Central memory CD8-positive, alpha-beta T cell (primary cell): ENCODE results near the gene CAV1.

Experiments used
- ATAC-seq: fragments of 150-1000 bp; cut with Tn5 transposase; replicated peaks from 2 replicates; pipeline ENCODE4 v1.10.0; 2022; ENCODE audit warnings: mild to moderate bottlenecking, moderate FRiP score, moderate number of reproducible peaks; ENCODE audit not compliant: poor library complexity, severe bottlenecking; ENCODE audit errors: extremely low read depth
- DNase-seq, 2 donors: peaks; one replicate each; pipeline ENCODE4 v3.0.0; 2021; ENCODE audit warnings: low spot score in 2 of 2
- H3K27ac Mint-ChIP-seq: one replicate; pipeline ENCODE4 v1.8.0; 2022; ENCODE audit warnings: low read depth, mild to moderate bottlenecking, moderate library complexity, mixed read lengths
- H3K27me3 Mint-ChIP-seq: one replicate; pipeline ENCODE4 v1.8.0; 2022; ENCODE audit warnings: mixed read lengths
- H3K36me3 Mint-ChIP-seq: one replicate; pipeline ENCODE4 v1.8.0; 2022; ENCODE audit warnings: mild to moderate bottlenecking, moderate library complexity, mixed read lengths; ENCODE audit not compliant: insufficient read depth
- H3K4me1 Mint-ChIP-seq: one replicate; pipeline ENCODE4 v1.8.0; 2022; ENCODE audit warnings: mixed read lengths
- H3K4me3 Mint-ChIP-seq: one replicate; pipeline ENCODE4 v1.8.0; 2022; ENCODE audit warnings: mild to moderate bottlenecking, moderate library complexity, mixed read lengths
- H3K9me3 Mint-ChIP-seq: one replicate; pipeline ENCODE4 v1.8.0; 2022; ENCODE audit warnings: mixed read lengths

CAV1 gene

DNA sequence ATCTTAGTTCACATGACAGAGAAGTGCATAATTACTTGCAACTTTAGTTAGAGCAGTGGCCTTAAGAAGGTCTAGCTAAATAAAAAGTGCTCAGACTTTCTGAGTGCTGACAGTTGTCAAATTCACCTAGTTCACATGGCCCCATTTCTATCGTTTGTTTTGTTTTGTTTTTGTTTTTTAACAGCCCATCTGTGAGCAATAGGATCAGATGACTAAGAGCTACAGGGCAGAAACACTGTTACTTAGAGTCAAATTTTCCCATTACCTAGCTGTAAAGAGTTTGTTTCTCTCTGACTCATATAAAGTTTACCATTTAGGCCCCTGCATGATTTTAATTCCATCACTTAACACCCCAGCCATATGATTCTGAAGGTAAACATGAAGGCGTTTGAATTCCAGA lies 18.8 kb downstream of the CAV1 start:
- peaks cover 21% of the 10 kb centered on the region for H3K27me3 Mint-ChIP-seq
- DNase-seq, result no peak
- no peaks in the 10 kb centered on the region for H3K4me1 Mint-ChIP-seq
- ATAC-seq, result no peak
- no peaks in the 10 kb centered on the region for H3K9me3 Mint-ChIP-seq
- H3K4me3 Mint-ChIP-seq, result no peak overlapping the region
- H3K27ac Mint-ChIP-seq, result no peak overlapping the region
- H3K36me3 Mint-ChIP-seq, result no peaks in the 10 kb centered on the region

DNA sequence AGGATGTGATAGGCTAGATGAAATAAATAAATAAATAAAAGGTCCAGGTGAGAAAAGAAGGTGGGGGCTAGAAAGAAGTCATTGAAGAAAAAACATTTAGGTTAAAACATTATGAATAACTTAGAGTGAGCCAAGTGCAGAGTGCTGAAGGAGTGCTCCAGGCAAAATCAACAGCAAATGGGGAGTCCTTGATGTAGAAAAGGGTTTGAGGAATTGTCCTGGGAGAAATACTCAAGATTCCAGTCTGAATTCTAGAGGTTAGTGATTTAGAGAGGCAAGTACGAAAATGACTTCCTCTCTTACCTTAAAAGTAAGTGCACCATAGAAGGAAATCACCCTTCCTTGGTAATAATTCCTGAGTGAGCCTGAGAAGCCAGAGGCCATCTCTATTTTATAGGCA lies 19.7 kb downstream of the CAV1 start:
- DNase-seq (no peak), ATAC-seq (no peak)
- Mint-ChIP-seq H3K27me3 (peaks cover 12% of the 10 kb centered on the region), H3K4me3 (no peak overlapping the region), H3K9me3 (no peaks in the 10 kb centered on the region), H3K36me3 (no peaks in the 10 kb centered on the region), H3K27ac (no peak overlapping the region), H3K4me1 (no peaks in the 10 kb centered on the region)

DNA sequence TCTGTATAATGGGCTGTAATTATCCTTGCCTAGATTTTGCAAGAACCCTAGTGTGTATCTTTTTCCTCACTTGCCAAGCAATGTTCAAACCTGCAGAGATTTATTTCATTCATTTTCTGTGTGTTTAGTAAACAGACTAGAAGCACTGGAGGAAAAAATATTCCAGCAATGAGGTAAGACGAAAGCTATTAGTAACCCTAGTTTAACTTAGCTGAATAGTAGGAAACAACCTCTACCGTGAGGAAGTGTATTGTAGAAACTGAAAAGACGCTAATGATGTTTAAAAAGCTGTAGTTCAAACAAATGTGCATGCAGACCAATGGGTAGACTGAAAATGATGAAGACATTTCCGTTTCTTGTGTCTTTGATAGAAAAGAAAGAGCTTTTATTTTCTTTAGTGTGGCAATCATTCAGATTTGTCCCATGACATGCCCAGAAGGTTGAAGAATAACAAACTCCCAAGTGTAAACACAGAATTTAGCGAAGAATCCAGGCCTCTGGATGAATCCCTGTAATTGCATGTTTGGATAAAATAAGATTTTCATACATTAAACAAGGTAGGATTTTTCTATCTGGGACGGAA lies 20.7 kb downstream of the CAV1 start:
- no peak overlapping the region for H3K4me3 Mint-ChIP-seq
- no peaks in the 10 kb centered on the region for H3K9me3 Mint-ChIP-seq
- no peak for ATAC-seq
- no peak overlapping the region for H3K27ac Mint-ChIP-seq
- DNase-seq, result no peak
- H3K27me3 Mint-ChIP-seq, result peaks cover 11% of the 10 kb centered on the region
- no peaks in the 10 kb centered on the region for H3K36me3 Mint-ChIP-seq
- no peaks in the 10 kb centered on the region for H3K4me1 Mint-ChIP-seq

DNA sequence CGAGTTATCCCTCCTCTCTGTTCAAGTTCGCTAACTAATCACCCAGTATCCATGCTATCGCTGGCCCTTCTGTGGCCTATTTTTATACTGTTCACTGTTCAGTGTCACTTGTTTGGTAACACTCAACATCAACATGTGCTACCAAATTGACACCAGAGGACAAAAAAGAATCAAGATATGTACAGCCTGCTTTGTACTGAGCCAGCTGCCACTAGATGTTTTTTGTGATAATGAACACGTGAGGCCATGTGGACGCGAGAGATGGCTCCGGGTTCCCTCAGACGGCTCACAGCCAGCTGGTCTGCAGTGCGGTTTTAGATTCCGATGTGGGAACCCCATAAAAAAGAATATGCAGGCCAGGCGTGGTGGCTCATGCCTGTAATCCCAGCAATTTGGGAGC lies 21.2 kb downstream of the CAV1 start:
- H3K27ac Mint-ChIP-seq, result no peak overlapping the region
- ATAC-seq (no peak), DNase-seq (no peak)
- no peaks in the 10 kb centered on the region for H3K4me1 Mint-ChIP-seq
- H3K36me3 Mint-ChIP-seq, result no peaks in the 10 kb centered on the region
- no peak overlapping the region for H3K4me3 Mint-ChIP-seq
- no peaks in the 10 kb centered on the region for H3K9me3 Mint-ChIP-seq
- peaks cover 11% of the 10 kb centered on the region for H3K27me3 Mint-ChIP-seq

DNA sequence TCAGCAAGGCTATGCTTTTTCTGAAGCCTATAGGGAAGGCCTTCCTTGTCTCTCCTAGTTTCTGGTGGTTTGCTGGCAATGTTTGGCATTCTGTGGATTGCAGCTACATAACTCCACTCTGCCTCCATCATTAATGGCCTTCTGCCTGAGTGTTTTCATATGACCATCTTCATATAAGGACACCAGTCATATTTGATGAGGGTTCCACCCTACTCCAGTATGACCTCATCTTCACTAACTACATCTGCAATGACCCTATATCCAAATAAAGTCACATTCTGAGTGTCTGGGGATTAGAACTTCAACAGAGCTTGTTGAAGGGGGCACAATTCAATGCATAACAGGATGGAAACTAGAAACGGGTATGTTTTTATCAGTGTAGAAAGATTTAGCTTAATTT lies 22.1 kb downstream of the CAV1 start:
- Mint-ChIP-seq H3K9me3 (no peaks in the 10 kb centered on the region), H3K4me1 (no peaks in the 10 kb centered on the region), H3K27ac (no peak overlapping the region), H3K27me3 (peaks cover 11% of the 10 kb centered on the region), H3K4me3 (no peak overlapping the region), H3K36me3 (no peaks in the 10 kb centered on the region)
- no peak for ATAC-seq
- no peak for DNase-seq

DNA sequence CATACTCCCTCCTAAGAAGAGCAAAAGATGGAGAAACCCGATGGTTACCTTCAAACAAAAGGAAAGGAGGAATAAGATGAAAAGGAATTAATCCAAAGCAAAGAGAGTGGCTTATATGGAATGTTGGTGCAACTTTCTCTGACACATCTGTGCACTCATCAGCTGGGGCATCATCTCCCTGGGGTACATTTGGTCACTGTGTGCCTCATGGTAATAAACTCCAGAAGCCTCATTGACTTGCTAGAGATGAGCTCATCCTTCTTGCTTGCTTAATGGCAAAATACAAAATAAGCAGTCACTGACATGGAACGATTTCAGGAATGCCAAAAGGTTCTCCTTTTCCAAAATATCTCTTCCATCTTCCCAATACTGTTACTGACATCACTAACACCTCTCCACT lies 22.5 kb downstream of the CAV1 start:
- Mint-ChIP-seq H3K36me3 (no peaks in the 10 kb centered on the region), H3K4me1 (no peaks in the 10 kb centered on the region), H3K27me3 (peaks cover 11% of the 10 kb centered on the region), H3K27ac (no peak overlapping the region), H3K9me3 (no peaks in the 10 kb centered on the region), H3K4me3 (no peak overlapping the region)
- no peak for ATAC-seq
- no peak for DNase-seq

DNA sequence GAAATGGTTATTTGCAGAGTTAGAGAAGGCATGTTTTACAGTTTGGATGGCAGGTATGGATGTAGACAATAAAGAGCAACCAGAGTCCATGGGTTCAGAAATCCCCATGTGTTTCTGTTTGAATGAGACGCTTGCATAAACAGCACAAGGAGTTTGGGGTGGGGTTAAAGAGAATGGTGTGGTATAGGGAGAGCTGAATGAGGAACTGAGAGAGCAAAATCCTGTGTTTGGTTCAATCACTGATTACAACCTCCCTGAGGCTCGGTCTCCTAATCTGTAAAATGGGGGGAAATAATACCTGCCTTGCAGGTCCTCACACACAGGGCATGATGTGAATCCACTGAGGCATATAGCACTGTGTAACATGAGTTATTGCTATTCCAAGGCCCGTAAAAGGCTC lies 23.7 kb downstream of the CAV1 start:
- no peak overlapping the region for H3K4me3 Mint-ChIP-seq
- H3K27ac Mint-ChIP-seq, result no peak overlapping the region
- no peaks in the 10 kb centered on the region for H3K36me3 Mint-ChIP-seq
- peaks cover 13% of the 10 kb centered on the region for H3K27me3 Mint-ChIP-seq
- no peaks in the 10 kb centered on the region for H3K9me3 Mint-ChIP-seq
- no peak for DNase-seq
- H3K4me1 Mint-ChIP-seq, result no peaks in the 10 kb centered on the region
- no peak for ATAC-seq

DNA sequence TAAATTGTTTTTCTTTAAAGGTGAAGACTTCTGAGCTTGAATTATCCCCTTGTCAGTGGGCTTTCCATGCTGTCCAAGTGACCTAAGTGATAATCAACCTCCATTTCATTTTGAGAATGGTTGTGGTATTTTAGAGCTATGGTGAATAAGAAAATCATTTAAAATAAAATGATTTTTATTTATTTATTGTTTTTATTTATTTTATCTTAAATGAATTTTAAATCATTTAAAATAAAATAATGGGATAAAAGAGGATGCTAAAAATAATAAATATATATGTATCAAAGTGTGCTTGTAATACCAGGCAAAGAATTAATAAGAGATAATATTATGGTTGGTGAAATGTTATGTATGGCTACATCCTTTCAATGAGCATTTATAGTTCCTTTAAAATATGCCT lies 24.5 kb downstream of the CAV1 start:
- DNase-seq (no peak), ATAC-seq (no peak)
- Mint-ChIP-seq H3K4me3 (no peak overlapping the region), H3K36me3 (no peaks in the 10 kb centered on the region), H3K4me1 (no peaks in the 10 kb centered on the region), H3K27ac (no peak overlapping the region), H3K9me3 (no peaks in the 10 kb centered on the region), H3K27me3 (peaks cover 21% of the 10 kb centered on the region)

DNA sequence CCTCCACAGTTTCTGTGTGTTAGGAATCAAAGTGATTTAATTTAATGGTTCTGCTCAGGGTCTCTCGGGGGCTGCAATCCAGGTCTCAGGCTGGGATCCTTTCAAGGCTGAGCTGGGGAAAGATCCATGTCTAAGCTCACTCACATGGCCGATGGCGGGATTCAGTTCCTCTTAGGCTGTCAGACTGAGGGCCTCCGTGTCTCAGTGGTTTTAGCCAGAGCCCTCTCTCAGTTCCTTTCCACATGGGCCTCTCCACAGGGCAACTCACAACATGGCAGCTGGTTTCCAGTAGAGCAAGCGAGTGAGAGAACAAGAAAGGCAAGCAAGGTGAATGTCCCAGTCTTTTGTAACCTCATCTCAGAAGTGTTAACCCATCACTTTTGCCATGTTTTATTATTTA lies 26.9 kb downstream of the CAV1 start:
- no peaks in the 10 kb centered on the region for H3K9me3 Mint-ChIP-seq

DNA sequence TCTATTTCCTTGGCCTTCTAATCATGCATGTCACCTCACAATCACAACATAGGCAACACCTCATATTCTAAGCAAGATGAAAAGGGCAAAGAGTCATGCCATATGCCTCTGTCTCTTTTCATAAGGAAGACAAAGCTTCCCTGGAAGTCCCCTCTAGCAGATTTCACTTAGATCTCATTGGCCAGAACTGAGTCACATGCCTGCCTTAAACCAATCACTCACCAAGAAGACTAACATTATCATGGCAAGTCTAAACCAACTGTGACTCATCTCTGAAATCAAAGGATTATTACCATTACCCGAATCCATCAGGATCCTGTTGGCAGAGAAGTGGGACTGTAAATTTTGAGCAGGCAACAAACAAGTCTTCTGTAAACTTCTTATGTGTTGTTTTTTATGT lies 27.8 kb downstream of the CAV1 start:
- Mint-ChIP-seq H3K9me3 (no peaks in the 10 kb centered on the region), H3K4me3 (no peak overlapping the region), H3K36me3 (no peaks in the 10 kb centered on the region), H3K4me1 (no peaks in the 10 kb centered on the region), H3K27me3 (peaks cover 26% of the 10 kb centered on the region), H3K27ac (no peak overlapping the region)
- DNase-seq (no peak), ATAC-seq (no peak)

More for the DNA sequence above, 26.9 kb downstream of the CAV1 start:
- Mint-ChIP-seq H3K27me3 (peaks cover 22% of the 10 kb centered on the region), H3K36me3 (no peaks in the 10 kb centered on the region), H3K4me3 (no peak overlapping the region), H3K4me1 (no peaks in the 10 kb centered on the region), H3K27ac (no peak overlapping the region)
- DNase-seq, result no peak
- no peak for ATAC-seq

DNA sequence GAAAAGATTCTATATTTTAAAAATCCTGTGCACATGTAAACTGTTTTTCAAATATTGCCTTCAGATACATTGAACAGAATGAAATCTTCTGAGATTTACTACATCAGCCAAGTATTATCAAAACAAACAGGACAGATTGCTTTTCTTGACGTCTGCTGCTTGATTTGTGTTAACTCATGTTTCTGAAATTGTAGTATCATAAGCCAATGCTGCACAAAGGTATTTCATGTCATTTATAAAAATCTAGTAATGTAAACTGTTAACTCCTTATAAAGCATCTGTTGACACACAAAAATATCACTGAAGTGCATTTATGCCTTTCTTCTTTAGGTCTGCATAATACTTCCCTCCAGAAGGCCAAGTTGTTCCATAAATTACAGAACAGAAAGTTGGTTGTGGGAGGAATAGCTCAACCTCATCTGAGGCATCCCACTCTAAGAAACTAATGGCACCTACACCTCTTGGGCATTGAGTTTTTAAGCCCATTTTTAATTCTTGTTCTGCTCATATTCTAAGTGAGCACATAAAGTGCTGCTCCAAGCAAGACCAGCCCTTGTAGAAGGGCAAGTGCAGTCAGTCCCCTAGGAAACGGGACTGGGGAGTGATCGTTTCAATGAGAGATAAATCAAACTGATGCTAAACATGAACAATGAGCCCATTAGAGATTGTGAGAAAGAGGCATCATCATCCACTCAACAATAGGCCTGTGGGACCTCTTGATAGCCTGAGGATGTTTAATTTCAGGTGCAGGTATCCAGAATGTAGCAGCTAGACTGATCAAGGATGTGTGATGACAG lies 28.5 kb downstream of the CAV1 start:
- DNase-seq (no peak), ATAC-seq (no peak)
- Mint-ChIP-seq H3K27me3 (peaks cover 34% of the 10 kb centered on the region), H3K27ac (no peak overlapping the region), H3K4me3 (no peak overlapping the region), H3K9me3 (no peaks in the 10 kb centered on the region), H3K36me3 (no peaks in the 10 kb centered on the region), H3K4me1 (no peaks in the 10 kb centered on the region)

DNA sequence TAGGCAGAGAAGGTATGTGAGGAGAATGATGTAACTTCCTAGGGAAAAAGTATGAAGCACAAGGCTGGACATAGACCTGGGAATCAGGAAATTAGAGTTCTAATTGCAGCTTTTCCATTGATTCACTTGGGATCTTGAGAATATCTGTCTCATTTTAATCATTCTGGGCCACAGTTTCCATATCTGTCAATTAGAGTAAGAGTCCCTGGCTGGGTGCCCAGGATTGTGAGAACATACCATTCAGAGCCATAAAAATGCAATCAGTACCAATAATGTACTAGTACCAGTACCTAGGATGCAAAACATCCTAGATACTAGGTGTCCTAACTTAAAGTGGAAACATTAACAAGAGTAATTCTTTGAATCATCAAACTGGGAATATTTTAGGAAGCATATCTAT lies 29.6 kb downstream of the CAV1 start:
- DNase-seq (no peak), ATAC-seq (no peak)
- no peak overlapping the region for H3K27ac Mint-ChIP-seq
- H3K36me3 Mint-ChIP-seq, result no peaks in the 10 kb centered on the region
- peaks cover 40% of the 10 kb centered on the region for H3K27me3 Mint-ChIP-seq
- no peaks in the 10 kb centered on the region for H3K9me3 Mint-ChIP-seq
- H3K4me3 Mint-ChIP-seq, result no peak overlapping the region
- H3K4me1 Mint-ChIP-seq, result no peaks in the 10 kb centered on the region

DNA sequence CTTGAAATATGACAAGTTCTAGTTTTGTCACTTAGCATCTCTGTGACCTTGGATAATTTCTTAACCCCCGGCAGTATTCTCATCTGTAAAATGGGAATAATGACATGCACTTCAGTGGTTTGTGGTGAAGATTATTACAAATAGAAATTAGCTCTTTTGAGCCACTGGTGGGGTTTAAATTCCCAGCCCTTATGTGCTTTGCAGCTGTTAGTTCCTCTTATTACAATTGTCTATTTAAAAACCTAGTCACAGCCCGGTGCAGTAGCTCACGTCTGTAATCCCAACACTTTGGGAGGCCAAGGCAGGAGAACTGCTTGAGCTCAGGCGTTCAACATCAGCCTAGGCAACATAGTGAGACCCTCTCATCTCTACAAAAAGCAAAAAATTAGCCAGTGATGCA lies 30.1 kb downstream of the CAV1 start:
- H3K27ac Mint-ChIP-seq, result no peak overlapping the region
- ATAC-seq, result no peak
- no peaks in the 10 kb centered on the region for H3K9me3 Mint-ChIP-seq
- no peaks in the 10 kb centered on the region for H3K36me3 Mint-ChIP-seq
- peaks cover 45% of the 10 kb centered on the region for H3K27me3 Mint-ChIP-seq
- H3K4me3 Mint-ChIP-seq, result no peak overlapping the region
- DNase-seq, result no peak
- no peaks in the 10 kb centered on the region for H3K4me1 Mint-ChIP-seq
